ENCODE results near the gene SYNGAP1.

- TF ChIP-seq POLR2AphosphoS2 (conservative IDR thresholded peaks at IDR 0.05; ENCODE audit: low read length) (no peak), CTCF (IDR thresholded peaks at IDR 0.05) (peak; percentile 21; the same call in 1 of the 3 replicates), RCOR1 (IDR thresholded peaks at IDR 0.05; ENCODE audit: low read depth, low read length) (no peak), HMGXB4 (CRISPR knock-in tag; IDR thresholded peaks at IDR 0.05; ENCODE audit: borderline replicate concordance) (no peak), POLR2A (IDR thresholded peaks at IDR 0.05; ENCODE audit: low read length) (no peak), RFX5 (IDR thresholded peaks at IDR 0.05) (no peak), E2F6 (IDR thresholded peaks at IDR 0.05; ENCODE audit: borderline replicate concordance, low read depth) (no peak), ESRRA (IDR thresholded peaks at IDR 0.05; ENCODE audit: borderline replicate concordance, low read length) (no peak), CHD2 (IDR thresholded peaks at IDR 0.05; ENCODE audit: low read length, partially characterized antibody) (no peak), RAD21 (conservative IDR thresholded peaks at IDR 0.05 in 1 of 2, IDR thresholded peaks at IDR 0.05 in 1 of 2) (no peak)
Observed at GRCh38 chr6:33414592-33415271, 5.1 kb upstream of the SYNGAP1 start.
